GM19455 (cell line): Measurements from ENCODE around the gene DUSP12.

ENCODE experiments used
- ATAC-seq: cut with Tn5 transposase; IDR thresholded peaks from one replicate; pipeline ENCODE4 v1.9.1; 2021; ENCODE audit not compliant: unreplicated experiment

The DUSP12 gene

DNA sequence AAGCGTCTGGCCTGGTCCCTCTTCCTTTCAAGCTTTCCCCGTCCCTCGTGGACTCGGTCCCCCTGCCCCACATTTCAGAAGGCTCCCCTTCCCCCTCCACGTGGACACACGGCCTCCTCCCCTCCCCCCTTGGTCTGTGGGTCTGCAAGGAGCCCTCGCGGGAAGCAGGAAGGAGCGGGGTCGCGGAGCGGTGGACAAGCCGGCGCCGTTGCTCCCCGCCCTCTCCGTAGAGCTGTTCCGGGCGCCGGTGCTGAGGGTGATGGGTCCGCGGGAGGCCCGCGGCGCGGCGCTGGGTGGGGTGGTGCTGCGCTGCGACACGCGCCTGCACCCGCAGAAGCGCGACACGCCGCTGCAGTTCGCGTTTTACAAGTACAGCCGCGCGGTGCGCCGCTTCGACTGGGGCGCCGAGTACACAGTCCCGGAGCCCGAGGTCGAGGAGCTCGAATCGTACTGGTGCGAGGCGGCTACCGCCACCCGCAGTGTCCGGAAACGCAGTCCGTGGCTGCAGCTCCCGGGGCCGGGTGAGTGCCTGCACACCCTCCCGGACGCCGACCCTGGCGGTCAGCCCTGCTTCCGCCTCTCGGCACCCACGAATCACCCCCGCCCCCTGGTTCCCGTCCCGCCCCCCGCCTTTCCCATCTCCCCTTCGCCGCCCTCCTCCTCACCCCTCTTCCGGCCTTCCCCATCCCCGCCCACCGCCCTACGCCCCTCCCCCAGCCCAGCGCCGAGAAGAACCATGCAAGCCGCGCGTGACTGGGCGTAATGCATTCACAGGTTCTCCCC, 22.9 kb upstream of the DUSP12 start:
- peak; percentile 66 for ATAC-seq

DNA sequence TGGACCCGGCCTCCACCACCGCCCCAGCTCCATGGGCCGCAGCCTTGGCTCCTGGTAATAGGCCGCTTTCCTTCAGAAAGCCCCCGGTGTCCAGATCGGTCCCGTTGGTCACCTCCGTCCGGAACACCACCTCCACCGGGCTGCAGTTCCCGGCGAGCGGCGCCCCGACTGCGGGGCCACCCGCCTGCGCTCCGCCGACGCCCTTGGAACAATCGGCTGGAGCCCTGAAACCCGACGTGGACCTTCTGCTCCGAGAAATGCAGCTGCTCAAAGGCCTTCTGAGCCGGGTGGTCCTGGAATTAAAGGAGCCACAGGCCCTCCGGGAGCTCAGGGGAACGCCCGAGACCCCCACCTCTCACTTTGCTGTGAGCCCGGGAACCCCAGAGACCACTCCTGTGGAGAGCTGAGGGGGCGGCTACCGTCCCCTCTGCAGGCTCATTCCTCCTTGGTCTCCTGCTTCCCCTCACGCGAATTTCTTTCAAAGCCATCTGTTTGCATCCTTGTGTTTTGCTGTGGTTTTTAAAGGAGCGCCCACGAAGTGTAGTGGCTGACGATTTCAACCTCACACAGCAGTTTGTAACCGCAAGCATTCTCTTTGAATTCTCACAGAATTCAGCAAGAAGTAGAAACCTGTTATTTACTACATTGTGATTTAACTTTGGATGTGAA, 22.2 kb upstream of the DUSP12 start:
- peak; percentile 25 for ATAC-seq

DNA sequence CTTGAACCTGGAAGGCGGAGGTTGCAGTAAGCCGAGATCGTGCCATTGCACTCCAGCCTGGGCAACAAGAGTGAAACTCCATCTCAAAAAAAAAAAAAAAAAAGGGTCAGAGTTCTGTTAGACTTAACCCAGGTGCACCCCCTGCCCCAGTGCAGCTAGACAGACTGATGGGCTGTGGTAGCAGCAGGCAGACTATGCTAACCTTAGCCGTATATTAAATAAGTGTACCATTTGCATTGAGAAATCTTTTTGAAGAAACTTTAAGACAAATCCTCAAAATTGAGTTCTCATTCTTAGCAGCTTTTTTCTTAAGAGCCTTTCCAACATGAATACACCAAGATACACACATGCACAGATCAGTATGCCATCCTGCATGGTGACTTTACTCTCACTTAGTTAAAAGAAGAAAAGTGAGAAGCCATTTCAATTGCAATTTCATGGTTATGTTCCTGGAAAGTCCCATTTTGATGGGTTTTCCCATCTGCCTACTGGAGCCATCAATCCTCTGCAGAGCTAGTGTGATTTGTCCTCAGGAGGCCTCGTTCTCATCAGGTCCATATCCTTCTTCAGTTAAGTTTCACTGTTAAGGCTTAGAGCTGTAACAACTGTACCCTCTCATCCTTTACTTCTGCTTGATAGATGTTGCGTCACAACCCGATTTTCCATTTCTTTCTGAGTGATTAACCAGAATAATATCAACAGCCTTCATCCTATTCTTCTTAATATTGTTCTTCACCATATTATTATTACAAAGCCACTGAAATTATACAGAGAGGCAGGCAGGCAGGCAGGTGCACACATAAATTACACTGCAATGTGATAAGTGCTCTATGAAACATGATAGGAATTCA, 21.0 kb upstream of the DUSP12 start:
- ATAC-seq, result no peak

DNA sequence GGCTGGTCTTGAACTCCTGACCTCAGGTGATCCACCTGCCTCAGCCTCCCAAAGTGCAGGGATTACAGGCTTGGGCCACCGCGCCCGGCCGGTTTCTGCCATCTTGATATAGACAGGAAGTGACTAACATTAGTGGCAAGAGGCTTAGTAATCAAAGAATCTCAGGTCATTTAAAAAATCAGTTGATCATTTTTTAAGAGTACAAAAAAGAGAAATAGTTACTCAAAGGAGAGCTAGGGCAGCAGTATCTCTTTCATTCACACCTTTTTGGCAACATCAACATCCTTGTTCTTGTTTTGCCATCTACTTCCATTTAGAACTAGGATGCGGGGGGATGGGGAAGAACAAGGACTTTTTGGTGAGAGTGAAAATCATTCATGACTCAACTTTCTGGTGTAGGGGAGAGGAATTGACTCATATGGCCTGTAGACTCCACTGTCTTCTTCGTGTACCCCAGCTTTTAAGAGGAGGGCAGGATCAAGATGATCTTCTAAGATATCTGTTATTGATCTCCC, 19.5 kb upstream of the DUSP12 start:
- ATAC-seq, result no peak

DNA sequence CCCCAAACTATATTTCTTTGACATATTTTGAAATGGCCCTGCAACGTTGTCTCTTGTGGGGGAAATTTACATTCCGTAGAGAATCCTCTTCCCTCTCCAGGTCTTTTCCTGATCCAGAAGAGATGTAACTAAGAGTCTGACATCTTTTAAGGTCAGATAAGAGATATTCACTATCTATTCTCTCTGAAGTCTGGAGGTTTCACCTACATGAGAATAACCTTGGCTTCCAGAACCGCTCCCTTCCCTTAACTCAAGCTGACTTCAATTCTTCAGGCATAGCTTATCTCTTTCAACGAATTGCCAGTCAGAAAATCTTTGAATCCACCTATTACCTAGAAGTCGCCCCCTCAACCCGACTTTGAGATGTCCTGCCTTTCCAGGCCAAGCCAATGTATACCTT, 18.3 kb upstream of the DUSP12 start:
- ATAC-seq, result no peak

DNA sequence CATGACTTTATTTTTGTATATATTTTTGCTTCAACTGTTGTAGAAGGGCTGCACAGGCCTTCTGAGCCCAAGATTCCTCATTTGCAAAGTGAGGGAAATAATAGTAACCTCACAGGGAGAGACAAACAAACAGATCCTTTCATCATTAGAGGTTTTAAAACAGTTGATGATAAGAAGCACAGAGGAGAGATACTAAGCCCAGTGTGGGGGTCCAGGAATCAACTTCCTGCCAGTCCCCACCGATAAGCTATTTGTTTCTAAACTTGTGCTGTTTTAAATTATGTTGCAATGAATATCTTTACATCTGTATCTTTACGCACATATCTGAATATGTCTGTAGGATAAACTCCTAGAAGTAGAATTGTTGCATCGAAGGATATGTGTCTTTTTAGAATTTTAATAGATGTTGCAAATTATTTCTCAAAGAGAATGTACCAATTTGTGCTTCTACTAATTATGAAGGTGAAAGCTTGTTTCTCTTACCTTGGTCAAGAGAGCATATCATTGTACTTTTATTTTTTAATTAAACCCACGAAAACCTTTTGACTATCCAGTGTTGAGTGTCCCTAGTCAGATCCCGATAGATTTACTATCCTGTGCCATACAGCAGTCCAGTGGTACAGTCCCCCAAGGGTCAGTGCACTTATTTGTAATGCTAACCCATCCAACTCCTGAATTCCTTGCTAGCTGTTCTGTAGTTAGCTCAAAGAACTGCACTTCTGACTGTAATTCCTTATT, 17.4 kb upstream of the DUSP12 start:
- ATAC-seq, result no peak

DNA sequence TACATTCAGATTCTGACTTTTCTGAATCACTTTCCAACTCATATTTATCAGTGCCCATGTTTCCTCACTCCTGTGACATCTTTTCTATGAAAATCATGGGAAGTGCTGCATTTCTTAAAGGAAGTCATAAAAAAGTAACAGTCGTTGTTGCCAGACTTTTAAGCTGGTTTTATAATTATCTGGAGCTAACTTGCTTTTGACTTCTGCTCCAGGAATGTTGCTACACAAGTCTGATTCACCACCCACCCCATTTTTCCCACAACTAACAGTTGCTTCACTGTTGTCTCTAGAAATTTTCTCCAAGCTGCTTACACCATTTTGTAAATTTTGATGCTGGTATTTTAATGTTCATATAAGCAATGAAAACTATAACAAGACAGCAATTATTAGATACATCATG, 16.1 kb upstream of the DUSP12 start:
- ATAC-seq, result no peak

DNA sequence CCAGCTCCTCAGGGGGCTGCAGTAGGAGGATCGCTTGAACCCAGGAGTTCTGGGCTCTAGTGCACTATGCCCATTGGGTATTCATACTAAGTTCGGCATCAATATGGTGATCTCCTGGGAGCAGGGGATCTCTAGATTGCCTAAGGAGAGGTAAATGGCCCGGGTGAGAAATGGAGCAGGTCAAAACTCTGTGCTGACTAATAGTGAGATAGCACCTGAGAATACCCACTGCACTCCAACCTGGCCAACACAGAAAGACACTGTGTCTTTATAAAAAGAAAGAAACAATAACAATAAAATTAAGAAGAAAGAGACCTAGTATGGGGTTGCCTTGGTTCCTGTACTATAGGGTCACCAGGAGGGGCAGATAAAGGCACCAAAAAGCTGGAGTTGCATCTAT, 13.7 kb upstream of the DUSP12 start:
- ATAC-seq, result no peak

DNA sequence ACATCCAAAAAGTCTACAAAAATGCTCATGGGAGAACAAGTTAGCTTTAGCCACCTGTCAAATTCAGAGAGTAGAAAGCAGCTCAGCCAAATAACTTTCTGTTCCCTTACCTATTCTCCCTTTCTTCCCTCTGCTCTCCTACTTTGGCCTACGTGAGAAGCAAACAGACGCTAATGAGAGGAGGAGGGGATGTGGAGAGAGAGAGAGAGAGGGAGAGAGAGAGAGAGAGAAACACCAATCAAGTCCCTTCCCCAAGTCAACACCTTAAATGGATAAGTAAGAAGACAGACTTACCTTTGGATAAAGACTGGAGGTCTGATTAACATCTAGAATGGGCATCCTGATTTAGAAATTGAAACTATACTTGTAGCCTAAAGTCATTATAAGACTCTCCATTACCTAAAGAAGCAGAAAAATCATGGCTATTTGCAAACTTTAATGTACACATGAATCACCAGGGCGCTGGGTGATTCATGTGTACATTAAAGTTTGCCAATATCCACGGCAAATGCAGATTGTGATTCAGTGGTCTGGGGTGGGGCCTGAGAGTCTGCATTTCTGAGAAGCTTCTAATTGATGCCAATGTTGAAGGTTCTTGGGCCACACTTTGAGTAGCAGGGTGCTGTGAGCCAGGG, 13.1 kb upstream of the DUSP12 start:
- ATAC-seq, result no peak

DNA sequence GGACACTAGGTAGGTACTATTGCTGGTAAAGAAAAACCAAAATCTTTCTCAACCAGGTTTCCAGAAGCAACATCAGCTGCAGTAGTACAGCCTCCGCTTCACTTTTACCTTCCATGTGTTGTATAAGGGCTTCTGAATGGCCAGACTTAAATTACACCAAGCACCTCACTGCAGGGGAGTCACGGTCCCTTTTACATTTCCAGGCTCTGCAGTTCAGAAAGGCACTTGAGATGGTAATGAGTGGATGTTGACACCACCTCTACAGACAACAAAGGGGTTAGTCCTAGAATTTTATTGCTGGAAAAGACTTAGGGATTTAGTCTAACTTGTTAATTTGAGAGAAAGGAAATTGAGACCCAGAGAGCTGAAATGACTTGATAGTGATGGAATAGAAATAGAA, 12.0 kb upstream of the DUSP12 start:
- no peak for ATAC-seq

DNA sequence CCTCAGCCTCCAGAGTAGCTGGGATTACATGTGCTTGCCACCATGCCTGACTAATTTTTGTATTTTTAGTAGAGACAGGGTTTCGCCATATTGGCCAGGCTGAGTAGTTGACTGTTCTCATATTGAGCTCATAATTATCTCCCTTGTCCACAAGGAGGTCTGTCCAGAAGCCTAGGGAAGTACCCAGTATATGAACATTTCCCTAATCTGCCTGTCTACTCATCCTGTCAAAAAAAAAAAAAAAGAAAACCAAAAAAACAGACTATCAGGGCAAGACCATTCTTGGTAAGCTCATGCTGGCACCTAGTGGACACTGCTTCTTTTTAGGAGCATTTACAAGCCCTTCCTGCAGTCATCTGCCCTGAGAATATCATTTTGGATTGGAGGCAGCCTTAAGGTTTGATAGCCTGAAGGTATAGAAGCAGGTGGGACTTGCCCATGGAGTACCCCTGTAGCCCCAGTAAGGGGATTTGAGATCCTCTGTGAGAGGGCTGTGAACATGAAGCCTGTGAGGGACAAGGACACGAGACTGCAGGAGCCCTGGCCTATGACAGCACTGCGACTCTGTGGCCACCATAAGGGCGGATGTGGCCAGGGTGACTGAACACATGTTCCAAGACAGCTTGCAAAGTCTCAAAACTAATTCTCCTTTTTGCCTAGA, 10.8 kb upstream of the DUSP12 start:
- peak; percentile 67 for ATAC-seq

DNA sequence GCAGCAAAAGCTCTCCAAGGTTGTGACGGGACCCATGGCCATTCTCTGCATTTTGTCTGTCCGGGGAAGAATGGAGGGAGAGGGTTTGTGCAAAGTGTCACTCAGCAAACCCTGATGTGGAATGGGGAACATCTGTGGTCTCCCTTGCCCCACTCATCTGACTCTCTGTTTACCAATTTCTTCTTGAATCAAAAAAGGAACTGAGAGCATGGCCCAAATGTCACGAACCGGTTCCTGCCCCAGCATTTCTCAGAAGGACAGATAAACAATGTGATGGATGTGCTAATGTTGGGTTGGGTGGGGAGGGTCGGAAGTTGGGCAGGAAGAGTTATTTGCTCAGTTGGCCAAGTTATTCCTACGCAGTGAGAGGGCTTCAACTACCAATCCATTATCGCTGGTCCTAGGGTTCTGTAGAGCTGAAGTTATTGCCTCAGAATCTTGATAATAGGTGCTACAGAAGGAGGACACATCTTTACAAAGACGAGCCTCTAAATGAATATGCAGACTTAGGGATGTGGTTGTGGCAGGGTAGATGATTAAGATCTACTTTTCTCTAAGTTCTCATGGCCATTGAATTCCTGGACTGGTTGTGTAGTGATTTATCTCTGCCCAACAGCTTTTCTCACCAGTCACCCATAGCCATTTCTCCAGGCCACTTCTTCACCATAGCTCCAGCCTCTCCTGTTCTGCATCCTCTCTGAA, 9.6 kb upstream of the DUSP12 start:
- ATAC-seq, result no peak

DNA sequence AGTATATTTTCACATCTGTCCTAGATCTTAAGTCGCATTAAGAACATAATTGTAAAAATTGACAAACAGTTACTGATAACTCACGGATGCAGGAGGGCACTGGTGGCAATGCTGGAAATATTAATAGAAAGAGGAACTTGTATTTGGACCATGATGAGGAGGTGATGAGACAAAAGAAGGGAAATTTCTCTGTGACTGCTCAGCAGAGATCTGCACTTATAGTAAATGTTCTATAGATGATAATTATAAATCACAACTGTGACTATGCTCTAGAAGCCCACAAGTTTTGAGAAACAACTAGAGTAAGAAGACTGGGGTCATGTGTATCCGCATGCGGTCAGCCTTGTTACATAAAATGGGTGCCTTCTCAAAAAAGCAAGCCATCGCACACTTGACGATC, 8.7 kb upstream of the DUSP12 start:
- no peak for ATAC-seq

DNA sequence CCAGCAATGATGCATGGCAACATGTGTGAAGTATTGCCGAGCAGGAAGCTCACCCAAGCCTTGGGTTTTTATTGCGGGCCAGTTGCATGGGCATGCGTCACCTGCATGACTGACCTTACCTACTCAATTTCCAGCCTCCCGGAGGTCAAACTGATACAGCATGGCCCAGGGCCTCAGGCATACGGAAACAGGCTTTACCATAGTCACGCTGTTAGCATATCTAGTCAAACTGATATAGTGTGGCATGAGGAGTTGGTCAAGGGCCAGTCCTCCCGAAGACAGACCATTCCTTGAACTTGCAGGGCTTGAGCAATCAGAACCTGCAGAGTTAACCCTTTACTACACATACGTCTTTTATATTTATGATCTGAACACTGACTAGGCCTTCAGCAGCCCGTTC, 6.4 kb upstream of the DUSP12 start:
- ATAC-seq, result no peak

DNA sequence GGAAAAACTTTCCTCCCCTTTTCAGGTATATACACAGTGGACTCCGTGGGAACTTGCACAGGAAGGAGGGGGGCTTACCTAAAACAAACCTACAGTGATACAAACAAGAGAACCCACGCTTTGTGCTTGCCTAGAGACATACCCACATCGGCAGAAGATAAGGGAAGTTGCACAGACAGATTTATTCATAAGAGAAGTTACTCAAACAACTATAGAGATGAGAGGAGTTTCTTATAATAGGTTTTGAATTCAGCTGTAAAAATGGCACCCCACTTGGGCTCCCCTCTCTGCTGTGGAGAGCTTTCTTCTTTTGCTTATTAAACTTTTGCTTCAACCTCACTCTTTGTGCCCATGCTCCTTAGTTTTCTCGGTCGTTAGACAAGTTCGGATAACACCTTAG, 1.8 kb upstream of the DUSP12 start:
- ATAC-seq, result no peak

DNA sequence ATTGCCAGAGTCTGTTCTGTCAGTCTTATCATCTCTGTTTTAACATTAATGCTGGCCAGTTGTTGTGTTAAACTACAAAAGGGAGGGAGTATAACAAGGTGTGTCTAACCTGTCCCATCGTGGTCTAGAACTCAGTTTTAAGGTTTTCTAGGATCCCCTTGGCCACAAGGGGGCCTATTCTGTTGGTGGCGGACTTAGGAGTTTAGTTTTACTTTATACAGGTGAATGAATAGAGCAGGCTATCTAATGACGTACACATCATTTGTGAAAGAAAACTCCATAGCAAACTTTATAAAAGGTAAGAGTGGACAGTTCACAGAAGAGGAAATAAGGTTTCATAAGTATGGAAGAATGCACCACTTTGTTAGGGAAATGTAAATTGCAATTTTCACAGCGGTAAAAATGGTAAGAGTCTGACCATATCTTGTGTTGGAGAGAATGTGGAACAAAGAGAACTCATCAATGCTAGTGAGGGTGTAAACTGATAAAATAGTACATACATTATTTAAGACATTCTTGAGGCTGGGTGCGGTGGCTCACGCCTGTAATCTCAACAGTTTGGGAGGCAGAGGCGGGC, 14.0 kb downstream of the DUSP12 start:
- no peak for ATAC-seq

DNA sequence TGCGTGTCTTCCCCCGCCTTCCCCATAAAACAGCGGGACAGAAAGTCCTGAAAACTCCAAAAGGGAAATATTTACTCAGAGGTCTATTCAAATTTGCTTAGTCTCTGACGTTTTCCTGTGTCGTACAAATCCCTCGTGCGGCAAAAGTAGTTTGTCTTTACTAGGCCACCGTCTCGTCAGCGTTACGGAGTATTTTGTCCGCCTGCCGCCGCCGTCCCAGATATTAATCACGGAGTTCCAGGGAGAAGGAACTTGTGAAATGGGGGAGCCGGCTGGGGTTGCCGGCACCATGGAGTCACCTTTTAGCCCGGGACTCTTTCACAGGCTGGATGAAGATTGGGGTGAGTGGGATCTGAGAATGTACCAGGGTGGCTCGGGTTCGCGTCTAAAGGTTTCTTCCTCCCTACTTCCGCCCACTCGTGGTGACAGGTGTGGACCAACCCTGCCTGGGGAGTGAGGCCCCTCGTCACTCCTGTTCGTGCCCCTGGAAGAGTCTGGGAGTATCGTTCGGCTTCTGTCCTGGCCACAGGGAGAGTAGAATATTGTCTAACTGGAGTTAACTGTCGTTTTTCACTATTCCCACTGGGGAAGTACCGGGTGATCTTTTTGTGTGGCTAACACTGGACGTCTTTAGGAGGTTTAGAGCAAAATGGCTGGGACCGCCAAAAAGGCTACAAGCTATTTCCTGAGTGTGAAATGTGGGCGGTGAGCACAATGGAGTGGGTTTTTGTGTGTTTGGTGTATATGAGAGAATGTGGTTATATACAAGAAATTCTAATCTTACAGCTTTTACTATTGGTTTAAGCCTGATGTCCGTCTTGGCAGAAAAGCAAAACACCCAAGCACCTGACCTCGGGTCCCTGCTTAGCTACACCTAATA, 16.8 kb downstream of the DUSP12 start, which contains the start of gene ATF6:
Gene ATF6 (plus strand): TSS at position 219 of the 880 bp plus-strand sequence. CDS start 41 bp downstream, at position 260.
- ATAC-seq, result peak; percentile 62

DNA sequence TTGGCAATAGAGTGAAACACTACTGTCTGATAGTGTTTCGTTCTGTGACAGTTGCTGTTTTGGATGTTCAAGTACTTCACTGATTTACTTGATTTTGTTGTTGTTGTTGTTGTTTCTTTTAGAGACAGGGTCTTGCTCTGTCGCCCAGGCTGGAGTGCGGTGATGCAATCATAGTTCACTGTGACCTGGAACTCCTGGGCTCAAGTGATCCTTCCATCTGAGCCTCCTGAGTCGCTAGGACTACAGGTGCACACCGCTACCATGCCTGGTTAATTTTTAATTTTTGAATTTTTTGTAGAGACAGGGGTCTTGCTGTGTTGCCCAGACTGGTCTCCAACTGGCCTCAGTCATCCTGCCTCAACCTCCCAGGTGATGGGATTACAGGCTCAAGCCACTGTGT, 18.9 kb downstream of the DUSP12 start:
- ATAC-seq, result no peak
